Activated T-cell treated with anti-CD3 and anti-CD28 coated beads, Interleukin-2, amount 50 U/mL, for 72 hours (primary cell): ENCODE measurements around the gene KISS1. TPM values are rescaled to one million over a fixed set of nuclear protein-coding genes. Genes with fewer than 3 reads are reported as not detected.

Experiments used
- ATAC-seq, 2 donors: fragments of 150-1000 bp; cut with Tn5 transposase; replicated peaks in 1 of 2; 2 replicates each; pipeline ENCODE4 v1.10.0; 2021; ENCODE audit warnings: moderate library complexity in 2 of 2, mild to moderate bottlenecking in 1 of 2
- DNase-seq, 2 donors: peaks; one replicate each; pipeline ENCODE4 v3.0.0; 2021 to 2022; ENCODE audit warnings: mixed read lengths in 1 of 2
- H3K27ac Mint-ChIP-seq: one replicate; pipeline ENCODE4 v1.8.0; 2022; ENCODE audit warnings: mild to moderate bottlenecking, moderate library complexity, mixed read lengths
- H3K27me3 Mint-ChIP-seq: one replicate; pipeline ENCODE4 v1.8.0; 2022; ENCODE audit warnings: low read depth, mixed read lengths
- H3K36me3 Mint-ChIP-seq, 2 donors: one replicate each; pipeline ENCODE4 v1.8.0; 2022; ENCODE audit warnings: mixed read lengths in 2 of 2, mild to moderate bottlenecking in 1 of 2; ENCODE audit not compliant: insufficient read depth in 2 of 2
- H3K4me1 Mint-ChIP-seq: one replicate; pipeline ENCODE4 v1.8.0; 2022; ENCODE audit warnings: low read depth, mixed read lengths
- H3K4me3 Mint-ChIP-seq, 2 donors: one replicate each; pipeline ENCODE4 v1.8.0; 2022; ENCODE audit warnings: mild to moderate bottlenecking in 2 of 2, mixed read lengths in 2 of 2, moderate library complexity in 2 of 2
- H3K9me3 Mint-ChIP-seq, 2 donors: one replicate each; pipeline ENCODE4 v1.8.0; 2022; ENCODE audit warnings: mixed read lengths in 2 of 2
- total RNA-seq, 2 donors: library from RNA; stranded (reverse); gene quantifications; one replicate each; pipeline ENCODE4 v1.2.3, GENCODE V29; 2022

Gene KISS1
- total RNA-seq, 2 donors from 2014 or later, result not detected

DNA sequence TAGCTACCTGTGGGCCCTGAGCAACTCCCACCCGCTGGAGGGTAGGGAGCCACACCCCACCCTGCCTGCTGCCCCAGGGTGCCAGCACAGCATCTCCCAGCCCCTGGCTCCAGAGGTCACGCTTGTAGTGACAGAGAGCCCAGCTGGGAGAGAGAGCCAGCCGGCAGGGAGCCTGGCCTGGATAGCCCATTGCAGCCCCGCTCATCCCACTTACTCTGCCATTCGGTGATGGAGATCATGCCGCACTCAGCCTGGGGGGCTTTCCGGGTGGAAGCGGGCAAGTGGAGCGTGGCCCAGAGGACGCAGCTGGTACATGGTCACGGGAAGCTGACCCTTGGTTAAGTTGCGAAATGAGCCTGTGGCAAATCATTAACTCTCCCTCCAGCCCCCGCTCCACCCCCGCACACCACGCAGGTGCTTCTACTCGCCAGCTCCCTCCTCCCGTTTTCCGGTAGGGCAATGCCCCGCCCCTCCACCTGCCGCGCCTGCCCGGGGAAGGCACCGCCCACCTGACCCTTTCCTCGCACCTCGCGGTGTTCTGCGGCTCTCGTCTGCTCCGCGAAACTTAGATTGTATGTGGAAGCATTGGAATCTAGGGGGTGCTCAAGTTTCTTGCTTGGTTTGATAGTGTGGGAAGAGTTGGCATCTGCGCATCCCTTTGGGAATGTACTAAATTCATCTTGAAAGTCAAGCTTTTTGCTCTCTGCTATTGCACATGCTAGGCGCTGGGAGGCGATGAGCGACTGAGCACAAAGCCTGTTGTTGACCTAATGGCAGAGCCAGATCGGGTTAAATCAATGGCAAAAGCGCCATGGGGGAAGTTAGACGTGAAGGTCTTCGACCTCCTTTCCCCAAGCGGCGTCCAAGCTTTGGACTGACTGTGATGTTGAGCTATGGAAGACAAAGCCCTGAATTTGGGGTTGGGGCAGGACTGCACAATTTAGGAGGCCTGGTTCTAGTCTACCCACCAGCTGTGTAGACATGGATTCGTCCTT lies 17.7 kb upstream of the KISS1 start, which contains the start of gene GOLT1A:
Gene GOLT1A, minus strand, starts transcription at position 321 of the 995 bp plus-strand sequence. Its CDS starts 82 bp downstream, at position 239.
- Mint-ChIP-seq H3K36me3 (no peaks in the 10 kb centered on the region), H3K9me3 (no peaks in the 10 kb centered on the region), H3K4me3 (peak within 1 kb of the TSS; percentile 73 to 75), H3K27ac (no peak within 1 kb of the TSS), H3K27me3 (no peaks in the 10 kb centered on the region), H3K4me1 (peaks cover 6% of the 10 kb centered on the region)
- peak; percentile 80 to 83 for ATAC-seq
- peak; percentile 59 to 60 for DNase-seq

GRCh38 chr1:204212715-204213114 lies 16.4 kb upstream of the KISS1 start:
- no peak overlapping the region for H3K27ac Mint-ChIP-seq
- no peak for DNase-seq
- H3K36me3 Mint-ChIP-seq, result no peaks in the 10 kb centered on the region
- ATAC-seq, result no peak
- no peaks in the 10 kb centered on the region for H3K27me3 Mint-ChIP-seq
- H3K4me3 Mint-ChIP-seq, result no peak overlapping the region
- no peaks in the 10 kb centered on the region for H3K9me3 Mint-ChIP-seq
- peaks cover 6% of the 10 kb centered on the region for H3K4me1 Mint-ChIP-seq

GRCh38 chr1:204211046-204211445 lies 14.8 kb upstream of the KISS1 start:
- no peaks in the 10 kb centered on the region for H3K36me3 Mint-ChIP-seq
- DNase-seq (no peak), ATAC-seq (no peak)
- no peaks in the 10 kb centered on the region for H3K9me3 Mint-ChIP-seq
- peaks cover 11% of the 10 kb centered on the region for H3K4me1 Mint-ChIP-seq
- no peak overlapping the region for H3K27ac Mint-ChIP-seq
- peaks cover 10% of the 10 kb centered on the region for H3K27me3 Mint-ChIP-seq
- no peak overlapping the region for H3K4me3 Mint-ChIP-seq

DNA sequence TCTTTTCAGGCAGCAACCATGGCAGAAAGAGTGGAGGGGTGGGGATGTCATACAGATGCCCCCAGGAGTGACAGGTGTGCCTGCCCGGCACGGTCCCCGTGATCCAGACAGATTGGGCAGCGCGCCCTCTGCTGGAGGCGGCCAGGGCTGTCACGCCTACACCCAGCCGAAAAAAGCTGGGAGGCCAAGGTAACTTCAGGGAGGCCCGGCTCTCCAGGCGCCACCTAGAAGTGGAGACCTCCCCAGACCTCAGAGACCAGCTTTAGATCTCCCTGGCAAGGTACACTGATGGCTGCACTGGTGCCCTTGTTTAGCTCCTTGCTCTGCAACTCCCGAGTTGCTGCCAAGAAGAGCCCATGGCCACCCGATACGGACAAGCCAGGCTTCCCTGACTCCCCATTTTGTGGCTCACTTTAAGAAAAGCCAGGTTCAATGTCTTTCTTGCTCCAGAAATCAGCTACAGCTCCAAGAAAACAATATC lies 10.9 kb upstream of the KISS1 start:
- peak; percentile 79 to 82 for DNase-seq
- Mint-ChIP-seq H3K9me3 (no peaks in the 10 kb centered on the region), H3K27ac (no peak overlapping the region), H3K4me3 (no peak overlapping the region), H3K36me3 (no peaks in the 10 kb centered on the region), H3K4me1 (peaks cover 5% of the 10 kb centered on the region), H3K27me3 (peaks cover 30% of the 10 kb centered on the region)
- peak; percentile 92 to 94 for ATAC-seq

DNA sequence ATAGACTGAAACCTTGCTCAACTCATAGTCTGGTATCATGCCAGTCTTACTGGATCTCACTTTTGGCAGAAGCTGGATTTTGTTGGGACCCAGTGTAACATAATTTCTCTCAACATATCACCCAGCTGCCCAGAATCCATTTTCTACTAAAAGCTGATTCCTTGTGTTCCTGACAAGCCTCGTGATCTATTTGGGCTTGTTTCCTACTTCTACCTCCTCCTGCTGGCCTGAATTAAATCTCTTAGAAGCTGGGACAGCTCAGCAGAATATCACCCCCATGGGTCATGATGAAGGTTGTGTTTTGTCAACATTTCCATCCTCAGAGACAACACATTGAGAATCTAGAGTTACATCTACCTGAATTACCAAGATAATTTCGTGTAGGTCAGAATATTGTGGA lies 9.8 kb upstream of the KISS1 start:
- Mint-ChIP-seq H3K27ac (no peak overlapping the region), H3K4me3 (no peak overlapping the region), H3K27me3 (peaks cover 30% of the 10 kb centered on the region), H3K36me3 (no peaks in the 10 kb centered on the region), H3K4me1 (peaks cover 5% of the 10 kb centered on the region), H3K9me3 (no peaks in the 10 kb centered on the region)
- ATAC-seq (no peak), DNase-seq (no peak)

DNA sequence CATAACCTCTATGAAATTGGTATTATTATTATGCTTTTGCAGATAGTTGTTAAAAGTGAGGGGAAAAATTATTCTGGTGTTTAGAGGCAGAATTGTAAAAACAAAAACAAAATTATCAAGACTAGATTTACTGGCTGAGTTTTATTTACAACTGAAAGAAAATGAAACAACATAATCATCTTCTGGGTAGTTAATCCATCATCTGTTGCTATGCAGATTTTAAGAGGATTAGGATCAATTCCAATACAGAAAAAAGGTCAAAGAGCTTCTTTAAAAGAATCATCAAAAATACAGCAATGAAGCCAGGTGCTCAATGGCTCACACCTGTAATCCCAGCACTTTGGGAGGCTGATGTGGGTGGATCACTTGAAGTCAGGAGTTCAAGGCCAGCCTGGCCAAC lies 9.2 kb upstream of the KISS1 start:
- no peak for ATAC-seq

GRCh38 chr1:204204944-204205343 lies 8.7 kb upstream of the KISS1 start:
- no peak for DNase-seq
- Mint-ChIP-seq H3K4me1 (peaks cover 5% of the 10 kb centered on the region), H3K27ac (no peak overlapping the region), H3K9me3 (no peaks in the 10 kb centered on the region), H3K36me3 (no peaks in the 10 kb centered on the region), H3K4me3 (no peak overlapping the region), H3K27me3 (peaks cover 30% of the 10 kb centered on the region)
- ATAC-seq, result no peak

More for the DNA sequence above, 9.2 kb upstream of the KISS1 start:
- Mint-ChIP-seq H3K4me1 (peaks cover 5% of the 10 kb centered on the region), H3K36me3 (no peaks in the 10 kb centered on the region), H3K27ac (no peak overlapping the region), H3K27me3 (peaks cover 30% of the 10 kb centered on the region), H3K4me3 (no peak overlapping the region), H3K9me3 (no peaks in the 10 kb centered on the region)
- no peak for DNase-seq

GRCh38 chr1:204203206-204203767 lies 7.0 kb upstream of the KISS1 start:
- DNase-seq, result no peak
- Mint-ChIP-seq H3K4me1 (peaks cover 5% of the 10 kb centered on the region), H3K9me3 (no peaks in the 10 kb centered on the region), H3K4me3 (no peak overlapping the region), H3K27me3 (peaks cover 30% of the 10 kb centered on the region), H3K27ac (no peak overlapping the region), H3K36me3 (no peaks in the 10 kb centered on the region)
- ATAC-seq, result no peak

DNA sequence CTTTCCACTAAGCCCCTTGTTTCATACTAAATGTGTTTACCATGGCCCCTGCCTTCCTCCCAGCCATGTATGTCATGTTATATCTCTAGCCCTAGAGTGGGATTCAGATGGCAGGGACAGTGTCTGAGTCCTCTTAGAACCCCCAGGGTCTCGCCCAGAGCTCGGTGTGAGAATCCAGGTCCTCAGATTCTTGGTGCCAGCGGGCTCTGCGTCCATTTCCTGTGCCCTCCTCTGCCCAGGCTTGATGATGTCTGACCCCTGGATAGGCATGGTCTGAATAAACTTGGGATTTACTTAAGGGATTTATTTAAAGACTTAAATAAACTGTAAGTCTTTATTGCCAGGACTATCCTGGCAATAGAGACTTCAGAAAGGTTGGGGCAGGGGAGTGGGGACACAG lies 6.2 kb upstream of the KISS1 start:
- peaks cover 30% of the 10 kb centered on the region for H3K27me3 Mint-ChIP-seq
- DNase-seq, result no peak
- no peak for ATAC-seq
- no peaks in the 10 kb centered on the region for H3K36me3 Mint-ChIP-seq
- no peak overlapping the region for H3K27ac Mint-ChIP-seq
- no peak overlapping the region for H3K4me3 Mint-ChIP-seq
- H3K4me1 Mint-ChIP-seq, result peaks cover 5% of the 10 kb centered on the region
- H3K9me3 Mint-ChIP-seq, result no peaks in the 10 kb centered on the region

DNA sequence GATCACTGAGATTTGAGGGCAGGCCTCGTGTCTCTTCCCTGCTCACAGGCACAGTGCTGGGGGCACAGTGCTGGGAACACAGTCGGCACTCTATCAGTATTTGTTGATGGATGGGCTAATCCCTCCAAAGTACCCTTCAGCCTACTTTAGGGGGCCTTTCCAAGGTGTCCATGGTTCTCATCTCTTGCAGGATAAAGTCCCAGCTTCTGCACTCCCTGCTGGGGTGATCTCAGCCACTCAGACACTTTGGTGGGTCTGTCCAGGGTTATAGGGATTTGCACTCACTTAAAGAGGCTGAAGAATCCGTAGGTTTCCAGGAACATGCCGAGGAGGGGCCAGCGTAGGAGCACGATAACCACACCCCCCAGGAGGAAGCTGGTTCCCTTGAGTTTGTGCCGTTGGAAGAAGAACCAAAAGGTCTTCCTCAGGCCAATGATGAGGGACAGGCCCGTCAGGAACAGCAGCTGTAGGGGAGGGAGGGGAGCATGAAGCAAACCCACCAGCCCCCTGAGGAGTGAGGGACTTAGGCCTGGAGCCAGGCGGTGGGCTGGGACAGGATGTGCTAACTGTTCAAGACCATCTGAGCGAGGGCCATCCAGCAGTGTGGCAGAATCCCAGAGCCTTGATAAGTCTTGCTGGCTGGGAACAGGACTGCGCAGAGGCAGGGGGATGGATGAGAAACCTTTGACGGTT lies 5.2 kb upstream of the KISS1 start:
- no peak for ATAC-seq
- H3K4me1 Mint-ChIP-seq, result no peaks in the 10 kb centered on the region
- no peaks in the 10 kb centered on the region for H3K9me3 Mint-ChIP-seq
- H3K27ac Mint-ChIP-seq, result no peak overlapping the region
- H3K36me3 Mint-ChIP-seq, result no peaks in the 10 kb centered on the region
- no peak for DNase-seq
- H3K27me3 Mint-ChIP-seq, result peaks cover 24% of the 10 kb centered on the region
- H3K4me3 Mint-ChIP-seq, result no peak overlapping the region

DNA sequence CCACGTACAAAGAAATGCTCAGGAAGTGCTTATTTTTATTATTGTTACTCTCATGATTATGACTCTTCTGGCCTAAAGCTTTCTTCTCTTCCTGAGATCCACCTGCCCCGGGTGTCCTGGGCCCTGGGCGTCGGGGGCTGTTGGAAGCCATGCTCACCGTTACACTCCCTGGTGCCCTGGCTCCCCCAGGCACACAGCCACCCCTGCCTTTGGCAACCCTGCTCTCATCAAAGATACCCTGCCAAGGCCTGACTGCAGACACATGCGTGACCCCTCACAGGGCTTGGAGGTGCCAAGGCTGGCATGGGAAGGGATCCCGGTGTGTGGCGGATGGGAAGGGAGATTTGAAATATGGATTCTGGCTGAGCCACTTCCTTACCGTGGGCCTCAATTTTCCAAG lies 3.3 kb upstream of the KISS1 start:
- no peak for DNase-seq
- peaks cover 11% of the 10 kb centered on the region for H3K27me3 Mint-ChIP-seq
- peaks cover 4 to 5% of the 10 kb centered on the region in 2 donors for H3K9me3 Mint-ChIP-seq
- no peak overlapping the region for H3K4me3 Mint-ChIP-seq
- peaks cover 3% of the 10 kb centered on the region for H3K4me1 Mint-ChIP-seq
- no peak overlapping the region for H3K27ac Mint-ChIP-seq
- no peaks in the 10 kb centered on the region for H3K36me3 Mint-ChIP-seq
- no peak for ATAC-seq

- peak; percentile 18 to 33 for ATAC-seq
- H3K36me3 Mint-ChIP-seq, result no peaks in the 10 kb centered on the region
- DNase-seq, result no peak
- H3K4me3 Mint-ChIP-seq, result no peak overlapping the region
- no peak overlapping the region for H3K27ac Mint-ChIP-seq
- H3K27me3 Mint-ChIP-seq, result peaks cover 6% of the 10 kb centered on the region
- peaks cover 4 to 5% of the 10 kb centered on the region in 2 donors for H3K9me3 Mint-ChIP-seq
- H3K4me1 Mint-ChIP-seq, result peaks cover 6% of the 10 kb centered on the region
These were observed 2.4 kb upstream of the KISS1 start for GRCh38 chr1:204198348-204199340.
